Suprapubic skin (tissue), 4 donors: ENCODE results near the gene PDZRN3.

Experiments
- CTCF ChIP-seq, 2 donors: fragments of 200-600 bp in 1 of 2; fragments of 450-650 bp in 1 of 2; sonication (generic) in 1 of 2; IDR thresholded peaks; one replicate each; pipeline ENCODE4 v1.5.1; 2016 to 2019; ENCODE audit warnings: antibody characterized with exemption in 2 of 2, mild to moderate bottlenecking in 1 of 2, moderate library complexity in 1 of 2
- EP300 ChIP-seq: sonication (generic); formaldehyde crosslinking; IDR thresholded peaks from one replicate; pipeline ENCODE4 v1.6.1; 2017; ENCODE audit warnings: antibody characterized with exemption
- POLR2A ChIP-seq, 2 donors: fragments of 450-650 bp; IDR thresholded peaks; one replicate each; pipeline ENCODE4 v1.6.1; 2017; ENCODE audit warnings: antibody characterized with exemption in 2 of 2, mild to moderate bottlenecking in 2 of 2, moderate library complexity in 2 of 2
- POLR2AphosphoS5 ChIP-seq, 3 donors: sonication (generic); formaldehyde crosslinking; IDR thresholded peaks; one replicate each; pipeline ENCODE4 v1.6.1; 2017; ENCODE audit warnings: antibody characterized with exemption in 3 of 3

GRCh38 chr3:73363093-73363492 is 261.6 kb downstream of the PDZRN3 start:
- TF ChIP-seq CTCF (IDR thresholded peaks at IDR 0.05) (no peak), POLR2AphosphoS5 (IDR thresholded peaks at IDR 0.05) (no peak), POLR2A (IDR thresholded peaks at IDR 0.05) (no peak), EP300 (no peak)
